HG02759 (cell line): ENCODE data around the gene AKAP11.
A peak's percentile ranks its signal among the peaks of the same experiment; 100 is the strongest.
"Not testable (repeated sequence)": the region's sequence is repeated elsewhere in the genome, so short reads cannot be mapped to it uniquely, and the experiment has no call there.

Source experiments
- ATAC-seq: cut with Tn5 transposase; IDR thresholded peaks from one replicate; pipeline ENCODE4 v1.9.1; 2021; ENCODE audit warnings: mild to moderate bottlenecking, moderate library complexity; ENCODE audit not compliant: unreplicated experiment

Gene AKAP11

GRCh38 chr13:42272115-42272803 lies at the start of gene AKAP11:
Gene AKAP11, plus strand, starts transcription at chr13:42272152. Its CDS starts 14,197 bp downstream, at chr13:42286349.
- peak; percentile 24 for ATAC-seq

GRCh38 chr13:42223681-42224080 lies 48.3 kb upstream of the AKAP11 start:
- ATAC-seq: no peak

DNA sequence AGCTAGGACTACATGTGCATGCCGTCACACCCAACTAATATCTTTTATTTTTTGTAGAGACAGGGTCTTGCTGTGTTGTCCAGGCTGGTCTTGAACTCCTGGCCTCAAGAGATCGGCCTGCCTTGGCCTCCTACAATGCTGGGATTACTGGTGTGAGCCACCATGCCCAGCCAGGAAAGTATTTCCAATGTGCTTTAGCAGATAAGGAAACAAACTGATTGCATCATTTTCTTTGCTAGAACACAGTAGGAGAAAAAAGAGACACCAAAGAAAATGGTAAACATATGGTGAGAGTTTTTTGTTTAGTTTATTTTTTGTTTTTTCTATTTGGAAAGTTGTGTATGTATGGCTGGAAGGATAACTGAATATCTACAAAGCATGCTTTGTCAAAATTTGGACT lies 46.9 kb upstream of the AKAP11 start:
- ATAC-seq: no peak

DNA sequence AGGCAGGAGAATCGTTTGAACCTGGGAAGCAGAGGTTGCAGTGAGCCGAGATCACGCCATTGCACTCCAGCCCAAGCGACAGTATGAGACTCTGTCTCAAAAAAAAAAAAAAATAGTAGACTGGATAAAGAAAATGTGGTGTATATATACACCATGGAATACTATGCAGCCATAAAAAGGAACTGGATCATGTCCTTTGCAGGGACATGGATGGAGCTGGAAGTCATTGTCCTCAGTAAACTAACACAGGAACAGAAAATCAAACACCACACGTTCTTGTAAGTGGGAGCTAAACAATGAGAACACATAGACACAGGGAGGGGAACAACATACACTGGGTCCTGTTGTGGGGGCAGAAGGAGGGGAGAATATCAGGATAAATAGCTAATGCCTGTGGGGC lies 45.2 kb upstream of the AKAP11 start:
- not testable (repeated sequence) for ATAC-seq

- no peak for ATAC-seq
Measured at GRCh38 chr13:42228527-42228926, 43.4 kb upstream of the AKAP11 start.

DNA sequence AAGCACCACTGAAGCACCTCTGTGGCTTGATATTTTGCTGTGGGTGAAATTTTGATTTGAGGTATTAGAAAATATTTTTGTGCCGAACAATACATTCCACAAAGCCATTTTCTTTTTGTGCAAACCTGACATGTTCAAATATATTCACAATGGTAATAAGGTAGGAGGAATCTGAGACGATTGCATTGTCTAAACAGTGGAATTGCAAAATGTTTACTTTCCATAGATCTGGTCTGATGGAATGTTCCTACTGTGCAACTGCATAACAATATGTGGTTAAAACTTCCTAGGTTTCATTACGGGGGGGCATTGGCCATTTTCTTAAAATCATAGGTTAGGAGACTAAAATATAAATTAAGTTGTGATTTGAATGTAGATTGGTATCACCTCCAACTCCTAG lies 42.7 kb upstream of the AKAP11 start:
- ATAC-seq: no peak

DNA sequence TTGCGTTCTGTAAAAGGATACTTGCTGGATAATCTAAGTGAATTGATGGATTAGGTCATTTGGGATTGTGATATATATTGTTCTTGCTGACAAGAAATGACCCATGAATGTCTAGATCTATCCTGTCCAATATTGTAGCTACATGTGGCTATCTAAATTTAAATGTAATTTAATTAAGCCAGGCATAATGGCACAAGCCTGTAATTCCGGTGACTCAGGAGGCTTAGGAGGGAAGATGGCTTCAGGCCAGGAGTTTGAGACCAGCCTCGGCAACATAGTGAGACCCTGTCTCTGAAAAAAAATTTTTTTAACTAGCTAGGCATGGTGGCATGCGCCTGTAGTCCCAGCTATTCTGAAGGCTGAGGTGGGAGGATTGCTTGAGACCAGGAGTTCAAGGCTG lies 39.3 kb upstream of the AKAP11 start:
- no peak for ATAC-seq

DNA sequence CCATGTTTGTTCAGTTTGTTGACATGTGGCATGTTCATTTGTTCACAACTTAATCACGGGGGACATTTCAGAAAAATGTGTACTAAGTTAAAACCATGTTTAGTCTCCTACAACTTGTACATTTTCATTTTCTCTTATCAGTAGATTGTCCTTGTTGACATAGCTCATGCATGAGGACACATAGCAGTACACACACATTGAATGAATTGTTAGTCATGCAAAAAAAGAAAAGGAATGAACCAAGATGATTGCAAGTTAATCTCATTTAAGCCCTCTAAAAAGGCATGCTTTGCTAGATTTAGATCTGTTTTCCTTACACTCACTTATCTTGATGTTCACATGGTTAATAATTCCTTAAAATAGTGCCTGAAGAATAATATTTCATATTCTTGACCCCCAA lies 38.2 kb upstream of the AKAP11 start:
- ATAC-seq: no peak

- ATAC-seq: no peak
Measured at GRCh38 chr13:42239161-42239560, 32.8 kb upstream of the AKAP11 start.

GRCh38 chr13:42239644-42240043 lies 32.3 kb upstream of the AKAP11 start:
- no peak for ATAC-seq

- ATAC-seq: no peak
Measured at GRCh38 chr13:42246541-42246940, 25.4 kb upstream of the AKAP11 start.

DNA sequence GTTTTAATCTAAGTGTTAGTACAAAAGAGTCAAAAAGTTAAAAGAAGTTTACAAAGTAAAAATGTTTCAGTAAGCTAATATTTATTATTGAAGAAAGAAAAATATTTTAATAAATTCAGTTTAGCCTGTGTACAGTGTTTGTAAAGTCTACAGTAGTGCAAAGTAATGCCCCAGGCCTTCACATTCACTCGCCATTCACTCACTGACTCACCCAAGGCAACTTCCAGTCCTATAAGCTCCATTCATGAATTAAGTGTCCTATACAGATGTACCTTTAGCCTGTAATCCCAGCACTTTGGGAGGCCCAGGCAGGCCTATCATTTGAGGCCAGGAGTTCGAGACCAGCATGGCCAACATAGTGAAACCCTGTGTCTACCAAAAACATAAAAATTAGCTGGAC lies 24.1 kb upstream of the AKAP11 start:
- ATAC-seq: no peak

- no peak for ATAC-seq
Measured at GRCh38 chr13:42255886-42256285, 16.1 kb upstream of the AKAP11 start.

DNA sequence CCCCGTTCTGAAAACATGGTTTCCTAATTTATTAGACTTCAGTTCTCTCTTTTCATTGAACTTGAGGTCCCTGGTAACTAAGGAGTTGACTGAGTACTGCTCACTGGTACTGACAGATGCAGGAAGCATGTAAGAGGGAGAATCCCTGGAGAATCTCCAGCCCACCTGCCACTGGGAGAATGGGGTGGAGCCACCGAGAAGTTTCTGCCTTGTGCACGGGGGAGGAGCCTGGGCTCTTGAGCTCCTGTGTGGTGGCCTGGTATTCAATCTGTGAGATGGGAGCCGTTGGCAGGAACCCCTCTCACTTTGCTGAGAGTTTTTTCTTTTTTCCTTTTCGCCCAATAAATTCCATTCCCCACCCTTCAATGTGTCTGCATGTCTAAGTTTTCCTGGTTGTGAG lies 13.2 kb upstream of the AKAP11 start:
- ATAC-seq: no peak

DNA sequence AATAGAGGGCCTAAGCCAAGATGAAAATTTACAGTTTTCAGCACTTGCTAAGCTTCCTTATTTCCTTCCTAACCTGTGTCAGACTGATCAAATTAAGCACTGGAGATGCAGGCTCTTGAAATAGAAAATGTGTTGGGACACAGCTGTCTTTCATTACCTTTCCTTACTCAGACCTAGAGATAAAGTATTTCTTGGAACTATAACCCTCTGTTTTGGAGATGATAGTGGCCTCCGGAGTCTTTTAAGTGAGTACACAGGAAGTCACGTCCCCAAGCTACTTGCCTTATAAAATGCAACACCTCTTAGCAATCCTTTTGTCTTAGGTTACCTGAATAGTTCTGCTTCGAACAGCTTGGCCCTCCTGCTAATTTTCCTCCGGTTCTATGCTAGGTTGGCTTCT lies 12.4 kb upstream of the AKAP11 start:
- ATAC-seq: no peak

GRCh38 chr13:42260903-42261654 lies 10.9 kb upstream of the AKAP11 start:
- no peak for ATAC-seq

GRCh38 chr13:42266473-42266872 lies 5.5 kb upstream of the AKAP11 start:
- no peak for ATAC-seq

DNA sequence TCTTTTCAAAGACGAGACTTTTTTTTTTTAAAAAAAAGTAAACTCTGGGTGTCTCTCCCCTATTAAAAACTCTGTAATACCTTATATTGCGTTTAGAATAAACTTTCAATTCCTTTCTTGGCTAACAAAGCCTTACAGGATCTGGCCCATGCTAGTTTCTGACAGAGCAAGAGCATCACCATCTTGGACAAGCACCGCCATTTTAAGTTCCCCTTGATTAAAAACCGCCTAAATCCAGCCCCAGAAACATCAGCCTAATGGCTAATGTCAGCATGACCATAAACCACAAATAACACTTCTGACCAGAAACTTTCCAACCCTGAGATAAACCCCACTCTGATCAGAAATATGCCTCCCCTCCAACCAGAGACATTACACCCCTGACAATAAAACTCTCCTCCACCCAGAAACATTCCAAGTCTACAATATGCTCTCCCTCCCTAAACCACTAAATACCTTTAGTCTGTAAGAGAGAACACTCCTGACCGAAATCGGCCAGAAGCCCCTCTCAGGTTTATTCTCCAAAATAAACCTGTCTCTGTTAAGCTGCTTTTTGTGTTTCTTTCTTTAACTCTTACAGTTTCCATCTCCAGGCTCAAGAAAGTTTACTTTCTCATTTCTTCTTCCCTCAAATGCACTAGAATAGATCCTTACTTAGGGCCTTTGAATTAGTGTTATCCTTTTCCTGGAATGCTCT lies 1.6 kb upstream of the AKAP11 start:
- ATAC-seq: no peak

DNA sequence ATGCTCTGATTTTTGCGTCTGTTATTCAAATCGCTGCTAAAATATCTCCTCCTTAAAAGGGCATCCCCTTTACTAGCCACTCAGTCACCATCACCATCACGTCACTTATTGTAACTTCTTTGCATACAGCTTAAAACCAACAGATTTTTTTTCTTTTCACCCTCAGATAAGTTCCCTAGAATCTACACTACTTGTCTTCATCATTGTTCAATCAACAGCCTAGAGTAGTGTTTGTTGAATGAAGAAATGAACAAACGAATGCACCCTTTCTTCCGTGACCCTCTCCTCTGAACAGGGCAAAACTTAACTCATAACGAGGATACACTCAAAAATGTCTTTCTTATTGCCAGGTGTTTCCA lies 1.1 kb upstream of the AKAP11 start:
- no peak for ATAC-seq

DNA sequence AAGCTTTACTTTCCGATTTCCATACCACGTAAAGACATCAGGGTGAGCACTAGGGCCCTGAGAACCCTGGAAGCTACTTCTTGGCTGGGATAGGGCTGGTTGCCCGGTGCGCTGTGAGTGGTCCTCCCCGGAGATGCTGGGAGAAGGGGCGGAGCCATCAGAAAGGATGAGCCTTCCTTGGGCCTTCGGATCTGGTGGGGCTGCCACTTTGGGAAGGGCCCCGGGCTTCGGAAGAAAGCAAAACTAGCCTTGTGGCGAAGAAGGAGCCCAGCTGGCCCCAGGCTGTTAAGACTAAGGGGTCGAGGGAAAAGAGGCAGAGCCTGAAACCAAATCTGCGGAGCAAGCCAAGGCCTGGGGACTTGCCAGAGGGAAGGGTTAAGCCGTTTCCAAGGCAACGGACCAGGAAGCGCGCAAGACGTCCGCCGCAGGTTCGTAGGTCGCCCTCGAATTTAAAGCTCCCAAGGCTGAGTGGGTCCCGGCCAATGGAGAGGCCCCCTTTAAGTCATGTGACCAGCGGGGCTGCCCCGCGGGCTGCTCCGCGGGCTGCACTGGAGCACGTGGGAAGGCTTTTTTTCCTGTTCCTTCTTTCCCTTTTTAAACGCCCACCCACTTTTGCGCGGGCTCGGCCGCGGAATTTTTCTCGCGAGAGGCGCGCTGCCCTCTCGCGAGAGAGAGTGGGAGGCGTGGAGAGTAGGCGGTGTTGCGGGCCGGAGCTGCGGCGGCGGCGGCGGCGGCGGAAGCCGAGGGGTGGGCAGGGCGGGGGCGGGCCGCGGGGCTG lies 426 bp upstream of the AKAP11 start:
- peak; percentile 85 for ATAC-seq

GRCh38 chr13:42272804-42273175 lies 838 bp downstream of the AKAP11 start:
- no peak for ATAC-seq
